GM12878 (cell line): Measurements from ENCODE around the gene OR1F1. TPM values are rescaled to one million over a fixed set of nuclear protein-coding genes. Genes with fewer than 3 reads are reported as not detected.

Source experiments
- BHLHE40 ChIP-seq, 2 experiments: fragments of 450-650 bp in 1 of 2; IDR thresholded peaks; 2 replicates each; pipeline ENCODE4 v1.6.1; 2011 to 2017; ENCODE audit warnings: low read depth in 2 of 2, borderline replicate concordance in 1 of 2, improper control_type of control experiment in 1 of 2, low read length in 1 of 2, mild to moderate bottlenecking in 1 of 2
- CBFB ChIP-seq: IDR thresholded peaks from 2 replicates; pipeline ENCODE4 v1.6.1; 2016; ENCODE audit warnings: antibody characterized with exemption, low read depth
- CHD2 ChIP-seq: IDR thresholded peaks from 2 replicates; pipeline ENCODE4 v1.6.1; 2011; ENCODE audit warnings: low read depth, low read length, improper control_type of control experiment, borderline replicate concordance
- CTCF ChIP-seq, 3 experiments: IDR thresholded peaks in 2 of 3; conservative IDR thresholded peaks in 1 of 3; 2 replicates each; pipeline ENCODE4 v1.5.1; 2011; ENCODE audit warnings: low read depth in 3 of 3, low read length in 3 of 3, mild to moderate bottlenecking in 3 of 3, control low read depth in 2 of 3, moderate library complexity in 2 of 3, inconsistent platforms in 1 of 3, mixed read lengths in 1 of 3; ENCODE audit not compliant: control insufficient read depth in 2 of 3, insufficient read depth in 1 of 3; ENCODE audit errors: extremely low read depth in 1 of 3
- DPF2 ChIP-seq: fragments of 450-650 bp; IDR thresholded peaks from 2 replicates; pipeline ENCODE4 v1.6.1; 2017; ENCODE audit warnings: mild to moderate bottlenecking
- ELK1 ChIP-seq: IDR thresholded peaks from 2 replicates; pipeline ENCODE4 v1.6.1; 2012; ENCODE audit warnings: low read depth, low read length, improper control_type of control experiment
- FOXM1 ChIP-seq: IDR thresholded peaks from 2 replicates; pipeline ENCODE4 v1.6.1; 2012; ENCODE audit warnings: low read depth, mild to moderate bottlenecking, inconsistent platforms, low read length, moderate library complexity
- HDAC6 ChIP-seq: fragments of 200-600 bp; sonication (generic); IDR thresholded peaks from one replicate; pipeline ENCODE4 v1.8.0; 2017; ENCODE audit warnings: antibody characterized with exemption; ENCODE audit not compliant: unreplicated experiment
- HDGF ChIP-seq: fragments of 450-650 bp; IDR thresholded peaks from 2 replicates; pipeline ENCODE4 v1.6.1; 2016; ENCODE audit warnings: antibody characterized with exemption
- HSF1 ChIP-seq: fragments of 150-350 bp; IDR thresholded peaks from 2 replicates; pipeline ENCODE4 v1.6.1; 2014; ENCODE audit warnings: mild to moderate bottlenecking, low read depth, low read length
- IRF5 ChIP-seq: fragments of 450-650 bp; IDR thresholded peaks from 2 replicates; pipeline ENCODE4 v1.6.1; 2017; ENCODE audit warnings: borderline replicate concordance
- KLF5 ChIP-seq: fragments of 450-650 bp; IDR thresholded peaks from 2 replicates; pipeline ENCODE4 v1.6.1; 2014; ENCODE audit warnings: mild to moderate bottlenecking; ENCODE audit not compliant: partially characterized antibody
- MTA3 ChIP-seq: IDR thresholded peaks from 2 replicates; pipeline ENCODE4 v1.6.1; 2012; ENCODE audit warnings: low read length, inconsistent platforms, borderline replicate concordance
- NFIC ChIP-seq: IDR thresholded peaks from 2 replicates; pipeline ENCODE4 v1.6.1; 2012; ENCODE audit warnings: low read depth, mild to moderate bottlenecking, inconsistent platforms, low read length, moderate library complexity
- NR2C1 ChIP-seq: fragments of 450-650 bp; IDR thresholded peaks from 2 replicates; pipeline ENCODE4 v1.6.1; 2017; ENCODE audit warnings: antibody characterized with exemption, mild to moderate bottlenecking, moderate library complexity
- NR2F1 ChIP-seq: fragments of 450-650 bp; conservative IDR thresholded peaks from 2 replicates; pipeline ENCODE4 v1.6.1; 2017; ENCODE audit warnings: mild to moderate bottlenecking
- RAD21 ChIP-seq: IDR thresholded peaks from 2 replicates; pipeline ENCODE4 v1.6.1; 2011; ENCODE audit warnings: mild to moderate bottlenecking, low read depth, low read length, moderate library complexity; ENCODE audit not compliant: insufficient read depth
- RCOR1 ChIP-seq: conservative IDR thresholded peaks from 2 replicates; pipeline ENCODE4 v1.6.1; 2012; ENCODE audit warnings: low read depth, low read length, improper control_type of control experiment
- RELA ChIP-seq: fragments of 450-650 bp; IDR thresholded peaks from 2 replicates; pipeline ENCODE4 v1.8.0; 2014; ENCODE audit warnings: borderline replicate concordance; ENCODE audit not compliant: partially characterized antibody
- SIN3A ChIP-seq: IDR thresholded peaks from 2 replicates; pipeline ENCODE4 v1.6.1; 2012; ENCODE audit warnings: low read depth, low read length, improper control_type of control experiment
- SMAD1 ChIP-seq: fragments of 450-650 bp; IDR thresholded peaks from 2 replicates; pipeline ENCODE4 v1.6.1; 2018; ENCODE audit warnings: mild to moderate bottlenecking, low read depth; ENCODE audit not compliant: partially characterized antibody
- SMC3 ChIP-seq: IDR thresholded peaks from 2 replicates; pipeline ENCODE4 v1.6.1; 2011; ENCODE audit warnings: low read length, improper control_type of control experiment, borderline replicate concordance
- SP1 ChIP-seq: IDR thresholded peaks from one replicate; pipeline ENCODE4 v1.6.1; 2011; ENCODE audit warnings: low read depth, low read length
- SREBF2 ChIP-seq: IDR thresholded peaks from 2 replicates; pipeline ENCODE4 v1.6.1; 2012; ENCODE audit warnings: mild to moderate bottlenecking, low read length
- STAT3 ChIP-seq: IDR thresholded peaks from 2 replicates; pipeline ENCODE4 v1.6.1; 2011; ENCODE audit warnings: low read depth, low read length, improper control_type of control experiment
- TARDBP ChIP-seq: IDR thresholded peaks from 2 replicates; pipeline ENCODE4 v1.6.1; 2016; ENCODE audit warnings: borderline replicate concordance
- ZNF622 ChIP-seq: fragments of 450-650 bp; IDR thresholded peaks from 2 replicates; pipeline ENCODE4 v1.6.1; 2017; ENCODE audit warnings: mild to moderate bottlenecking, inconsistent platforms
- polyA plus RNA-seq, 11 experiments: library from polyadenylated mRNA; depleted of rRNA in 4 of 11; unstranded in 6 of 11; stranded (reverse) in 5 of 11; fragments of >200 nt; fragmentation: Nextera tagmentation in 4 of 11; fragmentation: Illumina TruSeq in 1 of 11; extraction: Ambion mirVana in 4 of 11; extraction: Trizol in 1 of 11; gene quantifications; 1 replicate in 1 of 11; 2 replicates in 10 of 11; pipeline versions ENCODE4 v1.2.1 to v1.2.3, GENCODE V29; 2011 to 2016; ENCODE audit warnings: inconsistent platforms in 2 of 11, missing spikeins in 2 of 11, low read depth in 1 of 11
- total RNA-seq, 4 experiments: library from RNA; depleted of rRNA in 3 of 4; stranded (reverse); fragments of >200 nt in 3 of 4; fragmentation: Illumina TruSeq in 1 of 4; extraction: Trizol in 1 of 4; gene quantifications; 2 replicates each; pipeline versions ENCODE4 v1.2.1 to v1.2.3, GENCODE V29; 2013 to 2021

The OR1F1 gene
- total and polyA plus RNA-seq, 10 of the 15 experiments (the other 5 are each of a cell fraction or from before 2014, with no cell fraction given) = 0.10 to 0.14 (median 0.12) TPM; not detected in 7

GRCh38 chr16:3158510-3159314, 29.3 kb upstream of the OR1F1 start (continued):
- TF ChIP-seq IRF5 (no peak), DPF2 (peak; percentile 48), CBFB (peak; percentile 52), FOXM1 (no peak), KLF5 (no peak), NFIC (no peak), MTA3 (no peak), NR2C1 (no peak), HDGF (no peak), SP1 (no peak), HSF1 (no peak), ELK1 (0 out of 2 replicates have a peak, but pooled peaks have one; percentile 26), SMC3 (no peak), SIN3A (no peak), CTCF (IDR thresholded peaks at IDR 0.05 in 2 of 3, conservative IDR thresholded peaks at IDR 0.05 in 1 of 3; ENCODE audit: control insufficient read depth in 2 of 3, extremely low read depth in 1 of 3, insufficient read depth in 1 of 3, low read depth in 3 of 3, low read length in 3 of 3) (no peak), BHLHE40 (IDR thresholded peaks at IDR 0.05; ENCODE audit: borderline replicate concordance in 1 of 2, low read depth in 2 of 2, low read length in 1 of 2) (peak in 1 of 2 experiments; percentile 47; a peak in 2 of 4 replicates), RCOR1 (no peak), TARDBP (no peak), SREBF2 (peak; percentile 88), CHD2 (no peak), SMAD1 (no peak), RELA (peak; percentile 6), HDAC6 (no peak), ZNF622 (no peak), STAT3 (no peak), RAD21 (no peak), NR2F1 (no peak)
